SK-N-SH (cell line): ENCODE data around the gene TMEM240. TPM values are rescaled to one million over a fixed set of nuclear protein-coding genes. Genes with fewer than 3 reads are reported as not detected.
"Not testable (repeated sequence)": the region's sequence is repeated elsewhere in the genome, so short reads cannot be mapped to it uniquely, and the experiment has no call there.

Source experiments
- CTCF ChIA-PET: fragments of 300-600, 350-600 bp; formaldehyde crosslinking; extraction: SDS; loops from one replicate; lab custom pipeline; 2021; lab: Yijun Ruan, JAX
- POLR2A ChIA-PET: fragments of 350-600 bp; sonication (Branson Sonifier 250); formaldehyde crosslinking; extraction: SDS; loops from one replicate; lab custom pipeline; 2020; ENCODE audit warnings: antibody characterized with exemption, inconsistent platforms; lab: Yijun Ruan, JAX
- DNase-seq: peaks from one replicate; pipeline ENCODE4 v3.0.0; 2012
- H2AFZ ChIP-seq: fragments of 200-600 bp; sonication (generic); 2 replicates; pipeline ENCODE4 v1.8.1; 2016; ENCODE audit warnings: antibody characterized with exemption, mild to moderate bottlenecking, low read depth
- H3F3A ChIP-seq: fragments of 200-600 bp; sonication (generic); replicated peaks from 2 replicates; pipeline ENCODE3; 2016; ENCODE audit warnings: antibody characterized with exemption, mild to moderate bottlenecking; ENCODE audit not compliant: insufficient read depth
- H3K27ac ChIP-seq, 2 experiments: fragments of 200-500 bp in 1 of 2; fragments of 200-600 bp in 1 of 2; sonication (Bioruptor generic) in 1 of 2; sonication (generic), shearing (Covaris generic) in 1 of 2; 2 replicates each; pipeline versions ENCODE4 v1.5.1 to v1.6.1; 2014 to 2016; ENCODE audit warnings: low read depth in 2 of 2, inconsistent platforms in 1 of 2, low read length in 1 of 2, mild to moderate bottlenecking in 1 of 2, mixed read lengths in 1 of 2
- H3K27me3 ChIP-seq: fragments of 200-600 bp; sonication (generic), shearing (Covaris generic); 2 replicates; pipeline ENCODE4 v1.6.1; 2016; ENCODE audit warnings: mixed run types; ENCODE audit not compliant: insufficient read depth
- H3K36me3 ChIP-seq, 2 experiments: fragments of 200-500 bp in 1 of 2; fragments of 200-600 bp in 1 of 2; sonication (Bioruptor generic) in 1 of 2; sonication (generic) in 1 of 2; replicated peaks in 1 of 2; 2 replicates each; pipeline versions ENCODE3 to v1.5.1; 2014 to 2016; ENCODE audit warnings: low read length in 1 of 2, mild to moderate bottlenecking in 1 of 2; ENCODE audit not compliant: insufficient read depth in 2 of 2, control insufficient read depth in 1 of 2
- H3K4me1 ChIP-seq, 2 experiments: fragments of 200-500 bp in 1 of 2; fragments of 200-600 bp in 1 of 2; sonication (Bioruptor generic) in 1 of 2; sonication (generic), shearing (Covaris generic) in 1 of 2; 2 replicates each; pipeline versions ENCODE4 v1.5.1 to v1.6.1; 2014 to 2016; ENCODE audit warnings: low read depth in 1 of 2, low read length in 1 of 2, mixed run types in 1 of 2; ENCODE audit not compliant: insufficient read depth in 2 of 2, control insufficient read depth in 1 of 2
- H3K4me2 ChIP-seq: fragments of 200-600 bp; sonication (generic), shearing (Covaris generic); 2 replicates; pipeline ENCODE4 v1.6.1; 2017; ENCODE audit warnings: mixed run types
- H3K4me3 ChIP-seq, 2 experiments: fragments of 200-500 bp in 1 of 2; fragments of 200-600 bp in 1 of 2; sonication (Bioruptor generic) in 1 of 2; sonication (generic), shearing (Covaris generic) in 1 of 2; 2 replicates each; pipeline versions ENCODE4 v1.5.1 to v1.8.1; 2014 to 2016; ENCODE audit warnings: low read depth in 2 of 2, inconsistent platforms in 1 of 2, low read length in 1 of 2, mild to moderate bottlenecking in 1 of 2, mixed read lengths in 1 of 2, moderate library complexity in 1 of 2
- H3K79me2 ChIP-seq: fragments of 200-600 bp; sonication (generic); 2 replicates; pipeline ENCODE4 v1.8.1; 2017; ENCODE audit warnings: mild to moderate bottlenecking; ENCODE audit not compliant: insufficient read depth
- H3K9ac ChIP-seq: fragments of 200-600 bp; sonication (generic); 2 replicates; pipeline ENCODE4 v1.6.1; 2017; ENCODE audit warnings: mixed run types
- H3K9me2 ChIP-seq: fragments of 200-600 bp; sonication (generic); 2 replicates; pipeline ENCODE4 v1.6.1; 2017; ENCODE audit warnings: mixed run types
- H3K9me3 ChIP-seq: fragments of 200-600 bp; sonication (generic); 2 replicates; pipeline ENCODE4 v1.6.1; 2017; ENCODE audit warnings: mixed run types, mild to moderate bottlenecking, moderate library complexity
- H4K20me1 ChIP-seq: fragments of 200-600 bp; sonication (generic); 2 replicates; pipeline ENCODE4 v1.6.1; 2017; ENCODE audit warnings: mild to moderate bottlenecking, mixed run types; ENCODE audit not compliant: insufficient read depth
- CHD2 ChIP-seq: fragments of 150-350 bp; IDR thresholded peaks from 2 replicates; pipeline ENCODE4 v1.6.1; 2018; ENCODE audit warnings: low read length; ENCODE audit not compliant: partially characterized antibody
- CTCF ChIP-seq: fragments of 200-600 bp; sonication (generic); IDR thresholded peaks from 2 replicates; pipeline ENCODE4 v1.6.1; 2017; ENCODE audit warnings: antibody characterized with exemption, mild to moderate bottlenecking, moderate library complexity
- ELF1 ChIP-seq: IDR thresholded peaks from 2 replicates; pipeline ENCODE4 v1.4.0; 2012
- FOXJ3 ChIP-seq: sonication (generic); formaldehyde crosslinking; IDR thresholded peaks from 2 replicates; pipeline ENCODE4 v1.5.1; 2020; ENCODE audit warnings: mild to moderate bottlenecking, missing genetic modification reagents
- FOXM1 ChIP-seq: IDR thresholded peaks from 2 replicates; pipeline ENCODE4 v1.4.0; 2012; ENCODE audit warnings: low read depth, mild to moderate bottlenecking
- GATA2 ChIP-seq: sonication (generic); formaldehyde crosslinking; IDR thresholded peaks from 2 replicates; pipeline ENCODE4 v1.5.0; 2020; ENCODE audit warnings: mild to moderate bottlenecking, missing genetic modification reagents
- IRF3 ChIP-seq: fragments of 150-350 bp; IDR thresholded peaks from 2 replicates; pipeline ENCODE4 v1.6.1; 2016; ENCODE audit warnings: mild to moderate bottlenecking, low read depth, low read length
- JUND ChIP-seq: IDR thresholded peaks from 2 replicates; pipeline ENCODE4 v1.4.0; 2012
- MEF2A ChIP-seq: IDR thresholded peaks from 2 replicates; pipeline ENCODE4 v1.4.0; 2012; ENCODE audit warnings: low read depth, borderline replicate concordance
- NFIC ChIP-seq: IDR thresholded peaks from 2 replicates; pipeline ENCODE4 v1.4.0; 2012; ENCODE audit warnings: borderline replicate concordance
- NRF1 ChIP-seq: IDR thresholded peaks from 2 replicates; pipeline ENCODE4 v1.6.1; 2012; ENCODE audit warnings: low read depth, mild to moderate bottlenecking, low read length
- PBX3 ChIP-seq: IDR thresholded peaks from 2 replicates; pipeline ENCODE4; 2012
- RFX5 ChIP-seq: IDR thresholded peaks from 2 replicates; pipeline ENCODE4 v1.6.1; 2012; ENCODE audit warnings: mild to moderate bottlenecking, improper control_type of control experiment, low read length
- RXRA ChIP-seq: IDR thresholded peaks from 2 replicates; pipeline ENCODE4 v1.4.0; 2012; ENCODE audit warnings: low read depth, mild to moderate bottlenecking, borderline replicate concordance
- SMC3 ChIP-seq: IDR thresholded peaks from 2 replicates; pipeline ENCODE4 v1.6.1; 2012; ENCODE audit warnings: low read depth, low read length, improper control_type of control experiment
- TCF12 ChIP-seq: IDR thresholded peaks from 2 replicates; pipeline ENCODE4 v1.4.0; 2012
- TEAD4 ChIP-seq: IDR thresholded peaks from 2 replicates; pipeline ENCODE4 v1.4.0; 2012; ENCODE audit warnings: mild to moderate bottlenecking, borderline replicate concordance; ENCODE audit not compliant: insufficient read depth
- WGBS: methylation state at CpG from one replicate; pipeline ENCODE4 v1.1.6; 2017; ENCODE audit warnings: low lambda C conversion rate; 5-methylcytosine and 5-hydroxymethylcytosine counted together
- polyA plus RNA-seq, 3 experiments: library from polyadenylated mRNA; depleted of rRNA; stranded (reverse); fragments of >200 nt; gene quantifications; 2 replicates each; pipeline ENCODE4 v1.2.3, GENCODE V29; 2012
- TF ChIP-seq, protein P1 (sequence below): IDR thresholded peaks from 2 replicates; pipeline ENCODE4 v1.6.1; 2012; ENCODE audit warnings: mild to moderate bottlenecking, low read depth, low read length, moderate library complexity

Gene TMEM240
- polyA plus RNA-seq, 1 of the 3 experiments (the other 2 are of a cell fraction): 6.5 TPM

DNA sequence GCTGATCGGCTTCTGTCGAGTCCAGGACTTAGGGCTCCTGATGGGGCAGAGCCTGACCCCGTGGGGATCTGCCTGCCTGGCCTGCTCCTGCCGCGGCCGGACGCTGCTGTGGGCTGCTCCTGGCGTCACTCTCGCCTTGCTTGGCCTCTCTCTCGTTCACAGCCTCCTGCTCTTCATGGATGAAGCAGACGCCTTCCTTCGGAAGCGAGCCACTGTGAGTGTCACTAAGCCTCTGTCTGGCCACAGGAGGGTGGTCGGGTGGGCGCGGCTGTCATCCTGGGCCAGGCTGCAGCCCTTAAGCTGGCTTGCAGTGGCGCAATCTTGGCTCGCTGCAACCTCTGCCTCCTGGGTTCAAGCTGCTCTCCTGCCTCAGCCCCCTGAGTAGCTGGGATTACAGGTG is 52.7 kb downstream of the TMEM240 start:
- Histone ChIP-seq H3F3A (no peaks in the 10 kb centered on the region), H3K27me3 (no peaks in the 10 kb centered on the region), H3K4me1 (no peaks in the 10 kb centered on the region), H2AFZ (no peak overlapping the region), H3K9me2 (no peaks in the 10 kb centered on the region), H3K9me3 (no peaks in the 10 kb centered on the region), H3K36me3 (peaks cover 22 to 27% of the 10 kb centered on the region in 2 experiments), H3K4me3 (no peak overlapping the region), H4K20me1 (no peaks in the 10 kb centered on the region), H3K27ac (no peak overlapping the region), H3K4me2 (no peak overlapping the region), H3K79me2 (no peaks in the 10 kb centered on the region), H3K9ac (no peak overlapping the region)
- no peak for TF ChIP-seq MEF2A
- TF ChIP-seq, protein P1, sequence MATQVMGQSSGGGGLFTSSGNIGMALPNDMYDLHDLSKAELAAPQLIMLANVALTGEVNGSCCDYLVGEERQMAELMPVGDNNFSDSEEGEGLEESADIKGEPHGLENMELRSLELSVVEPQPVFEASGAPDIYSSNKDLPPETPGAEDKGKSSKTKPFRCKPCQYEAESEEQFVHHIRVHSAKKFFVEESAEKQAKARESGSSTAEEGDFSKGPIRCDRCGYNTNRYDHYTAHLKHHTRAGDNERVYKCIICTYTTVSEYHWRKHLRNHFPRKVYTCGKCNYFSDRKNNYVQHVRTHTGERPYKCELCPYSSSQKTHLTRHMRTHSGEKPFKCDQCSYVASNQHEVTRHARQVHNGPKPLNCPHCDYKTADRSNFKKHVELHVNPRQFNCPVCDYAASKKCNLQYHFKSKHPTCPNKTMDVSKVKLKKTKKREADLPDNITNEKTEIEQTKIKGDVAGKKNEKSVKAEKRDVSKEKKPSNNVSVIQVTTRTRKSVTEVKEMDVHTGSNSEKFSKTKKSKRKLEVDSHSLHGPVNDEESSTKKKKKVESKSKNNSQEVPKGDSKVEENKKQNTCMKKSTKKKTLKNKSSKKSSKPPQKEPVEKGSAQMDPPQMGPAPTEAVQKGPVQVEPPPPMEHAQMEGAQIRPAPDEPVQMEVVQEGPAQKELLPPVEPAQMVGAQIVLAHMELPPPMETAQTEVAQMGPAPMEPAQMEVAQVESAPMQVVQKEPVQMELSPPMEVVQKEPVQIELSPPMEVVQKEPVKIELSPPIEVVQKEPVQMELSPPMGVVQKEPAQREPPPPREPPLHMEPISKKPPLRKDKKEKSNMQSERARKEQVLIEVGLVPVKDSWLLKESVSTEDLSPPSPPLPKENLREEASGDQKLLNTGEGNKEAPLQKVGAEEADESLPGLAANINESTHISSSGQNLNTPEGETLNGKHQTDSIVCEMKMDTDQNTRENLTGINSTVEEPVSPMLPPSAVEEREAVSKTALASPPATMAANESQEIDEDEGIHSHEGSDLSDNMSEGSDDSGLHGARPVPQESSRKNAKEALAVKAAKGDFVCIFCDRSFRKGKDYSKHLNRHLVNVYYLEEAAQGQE: no peak
- no peak for TF ChIP-seq PBX3
- TF ChIP-seq NRF1: no peak
- TF ChIP-seq IRF3: no peak
- TF ChIP-seq TEAD4: no peak
- no peak for TF ChIP-seq NFIC
- no peak for TF ChIP-seq FOXJ3
- no peak for TF ChIP-seq RXRA
- no peak for TF ChIP-seq JUND
- no peak for TF ChIP-seq CTCF
- no peak for TF ChIP-seq FOXM1
- TF ChIP-seq ELF1: no peak
- no peak for TF ChIP-seq CHD2
- no peak for TF ChIP-seq SMC3
- TF ChIP-seq TCF12: no peak
- TF ChIP-seq RFX5: no peak
- no peak for TF ChIP-seq GATA2 (CRISPR knock-in tag)
- no peak for DNase-seq
- 95% methylated on average over 15 of the region's 18 CpGs for WGBS
- ChIA-PET CTCF (no interaction called here), POLR2A (no interaction called here)

GRCh38 chr1:1485755-1486317 is 54.6 kb downstream of the TMEM240 start:
- POLR2A ChIA-PET, CTCF ChIA-PET, H3K4me2 ChIP-seq, H3K27me3 ChIP-seq, H3K27ac ChIP-seq, H3K4me1 ChIP-seq, H3K9ac ChIP-seq, H3K9me3 ChIP-seq, H3F3A ChIP-seq, H3K79me2 ChIP-seq, DNase-seq, H4K20me1 ChIP-seq, H2AFZ ChIP-seq, H3K4me3 ChIP-seq, H3K9me2 ChIP-seq: not testable (repeated sequence)
- 100% methylated on average over 8 of the region's 31 CpGs for WGBS
- H3K36me3 ChIP-seq: peaks cover 6 to 23% of the 10 kb centered on the region in 2 experiments
